Prostate gland (tissue), 2 donors: ENCODE data around the gene VAV2. TPM values are rescaled to one million over a fixed set of nuclear protein-coding genes. Genes with fewer than 3 reads are reported as not detected.

Source experiments
- DNase-seq: peaks from one replicate; pipeline ENCODE4 v3.0.0-alpha.2; 2019; ENCODE audit warnings: low spot score
- H3K27ac ChIP-seq, 2 donors: fragments of 200-600 bp; sonication (generic); 2 replicates each; pipeline ENCODE4 v1.5.1; 2017 to 2019
- H3K27me3 ChIP-seq: fragments of 200-600 bp; sonication (generic); replicated peaks from 2 replicates; pipeline ENCODE4 v1.5.1; 2019; ENCODE audit not compliant: insufficient read depth
- H3K36me3 ChIP-seq, 2 donors: fragments of 200-600 bp; sonication (generic); 1 replicate in 1 of 2; 2 replicates in 1 of 2; pipeline versions ENCODE4 v1.5.1 to v1.8.1; 2017 to 2019
- H3K4me1 ChIP-seq: fragments of 200-600 bp; sonication (generic); replicated peaks from 2 replicates; pipeline ENCODE4 v1.5.1; 2019
- H3K4me3 ChIP-seq, 2 donors: fragments of 200-600 bp; sonication (generic); 2 replicates each; pipeline ENCODE4 v1.5.1; 2017 to 2019
- H3K9me3 ChIP-seq: fragments of 200-600 bp; sonication (generic); 2 replicates; pipeline ENCODE4 v1.5.1; 2017
- CTCF ChIP-seq, 4 experiments: fragments of 200-600 bp in 2 of 4; fragments of 450-650 bp in 2 of 4; sonication (generic) in 2 of 4; IDR thresholded peaks; 1 replicate in 3 of 4; 2 replicates in 1 of 4; pipeline ENCODE4 v1.5.1; 2016 to 2019; ENCODE audit warnings: antibody characterized with exemption in 4 of 4, mild to moderate bottlenecking in 2 of 4, moderate library complexity in 2 of 4
- POLR2A ChIP-seq: fragments of 450-650 bp; IDR thresholded peaks from one replicate; pipeline ENCODE4 v1.6.1; 2016; ENCODE audit warnings: antibody characterized with exemption, mild to moderate bottlenecking
- POLR2AphosphoS5 ChIP-seq: sonication (generic); formaldehyde crosslinking; IDR thresholded peaks from one replicate; pipeline ENCODE4 v1.6.1; 2017; ENCODE audit warnings: antibody characterized with exemption
- WGBS: methylation state at CpG from one replicate; pipeline ENCODE4 v1.1.5; 2018; 5-methylcytosine and 5-hydroxymethylcytosine counted together
- intact Hi-C: fragments of 100-400 bp; cut with DNase I; formaldehyde crosslinking; loops from one replicate; pipeline ENCODE4 v1.14.2; 2022
- total RNA-seq, 2 donors: library from RNA; depleted of rRNA; stranded (reverse); fragments of >200 nt; gene quantifications; one replicate each; pipeline ENCODE4 v1.1.0, GENCODE V29; 2016

VAV2 gene
- total RNA-seq, 2 donors from 2014 or later, result 13.5 to 19.5 TPM

GRCh38 chr9:133955821-133956411 is 36.2 kb downstream of the VAV2 start:
- intact Hi-C loops, result no loop called here
- Histone ChIP-seq H3K27ac (no peak overlapping the region), H3K4me1 (no peaks in the 10 kb centered on the region), H3K36me3 (no peaks in the 10 kb centered on the region), H3K27me3 (no peaks in the 10 kb centered on the region), H3K9me3 (no peaks in the 10 kb centered on the region), H3K4me3 (no peak overlapping the region)
- WGBS, result 14% methylated on average over 15 of the region's 15 CpGs
- TF ChIP-seq POLR2AphosphoS5 (no peak), POLR2A (no peak), CTCF (IDR thresholded peaks at IDR 0.05) (no peak)
- no peak for DNase-seq

- TF ChIP-seq POLR2AphosphoS5, result no peak
- no peak for TF ChIP-seq POLR2A
- TF ChIP-seq CTCF (IDR thresholded peaks at IDR 0.05), result no peak
- Histone ChIP-seq H3K9me3 (no peaks in the 10 kb centered on the region), H3K27ac (no peak overlapping the region), H3K36me3 (no peaks in the 10 kb centered on the region), H3K27me3 (no peaks in the 10 kb centered on the region), H3K4me1 (no peaks in the 10 kb centered on the region), H3K4me3 (no peak overlapping the region)
- WGBS, result 61% methylated on average over 14 of the region's 14 CpGs
- intact Hi-C loops, result no loop called here
- DNase-seq, result no peak
Observed at GRCh38 chr9:133954862-133955529, 37.1 kb downstream of the VAV2 start.

- TF ChIP-seq POLR2AphosphoS5, result no peak
- no peak for TF ChIP-seq CTCF (IDR thresholded peaks at IDR 0.05)
- TF ChIP-seq POLR2A, result no peak
- Histone ChIP-seq H3K27me3 (no peaks in the 10 kb centered on the region), H3K9me3 (no peaks in the 10 kb centered on the region), H3K36me3 (no peaks in the 10 kb centered on the region), H3K4me3 (no peak overlapping the region), H3K4me1 (no peaks in the 10 kb centered on the region), H3K27ac (no peak overlapping the region)
- no peak for DNase-seq
- WGBS, result 91% methylated on average over 29 of the region's 29 CpGs
- intact Hi-C loops, result no loop called here
Observed at GRCh38 chr9:133953976-133954709, 38.0 kb downstream of the VAV2 start.

GRCh38 chr9:133953621-133953975 is 38.5 kb downstream of the VAV2 start:
- WGBS, result 97% methylated on average over 4 of the region's 4 CpGs
- DNase-seq, result no peak
- H3K27me3 ChIP-seq, result no peaks in the 10 kb centered on the region
- no peaks in the 10 kb centered on the region for H3K4me1 ChIP-seq
- H3K9me3 ChIP-seq, result no peaks in the 10 kb centered on the region
- H3K27ac ChIP-seq, result no peak overlapping the region
- no peak overlapping the region for H3K4me3 ChIP-seq
- TF ChIP-seq CTCF (IDR thresholded peaks at IDR 0.05) (no peak), POLR2A (no peak), POLR2AphosphoS5 (no peak)
- intact Hi-C loops, result no loop called here
- H3K36me3 ChIP-seq, result no peaks in the 10 kb centered on the region
